ENCODE results near the gene PDE4B.

PDE4B gene

DNA sequence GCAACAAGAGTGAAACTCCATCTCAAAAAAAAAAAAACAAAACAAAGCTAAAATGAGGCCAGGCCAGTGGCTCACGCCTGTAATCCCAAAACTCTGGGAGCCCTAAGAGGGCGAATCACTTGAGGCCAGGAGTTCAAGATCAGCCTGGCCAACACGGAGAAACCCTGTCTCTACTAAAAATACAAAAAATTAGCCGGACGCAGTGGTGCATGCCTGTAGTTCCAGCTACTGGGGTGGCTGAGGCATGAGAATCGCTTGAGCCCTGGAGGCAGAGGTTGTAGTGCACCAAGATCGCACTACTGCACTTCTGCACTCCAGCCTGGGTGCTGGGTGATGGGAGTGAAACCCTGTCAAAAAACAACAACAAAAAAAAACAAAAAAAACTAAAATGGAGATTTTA lies 550.0 kb downstream of the PDE4B start:
- no peaks in the 10 kb centered on the region for H3K27me3 ChIP-seq (ENCODE audit: control insufficient read depth, insufficient read depth, low read length)
- H3K4me3 ChIP-seq (ENCODE audit: low read depth, low read length), result no peak overlapping the region
- H3K4me2 ChIP-seq (ENCODE audit: low read length), result no peak overlapping the region
- H3K4me1 ChIP-seq, result no peaks in the 10 kb centered on the region
- no peak overlapping the region for H3K27ac ChIP-seq
- H3K9me3 ChIP-seq (ENCODE audit: control insufficient read depth, low read length), result no peaks in the 10 kb centered on the region
- no peak overlapping the region for H2AFZ ChIP-seq
- no peaks in the 10 kb centered on the region for H3K36me3 ChIP-seq (ENCODE audit: control insufficient read depth, insufficient read depth, low read length)
- H3K79me2 ChIP-seq, result no peaks in the 10 kb centered on the region
- TF ChIP-seq, protein P1, sequence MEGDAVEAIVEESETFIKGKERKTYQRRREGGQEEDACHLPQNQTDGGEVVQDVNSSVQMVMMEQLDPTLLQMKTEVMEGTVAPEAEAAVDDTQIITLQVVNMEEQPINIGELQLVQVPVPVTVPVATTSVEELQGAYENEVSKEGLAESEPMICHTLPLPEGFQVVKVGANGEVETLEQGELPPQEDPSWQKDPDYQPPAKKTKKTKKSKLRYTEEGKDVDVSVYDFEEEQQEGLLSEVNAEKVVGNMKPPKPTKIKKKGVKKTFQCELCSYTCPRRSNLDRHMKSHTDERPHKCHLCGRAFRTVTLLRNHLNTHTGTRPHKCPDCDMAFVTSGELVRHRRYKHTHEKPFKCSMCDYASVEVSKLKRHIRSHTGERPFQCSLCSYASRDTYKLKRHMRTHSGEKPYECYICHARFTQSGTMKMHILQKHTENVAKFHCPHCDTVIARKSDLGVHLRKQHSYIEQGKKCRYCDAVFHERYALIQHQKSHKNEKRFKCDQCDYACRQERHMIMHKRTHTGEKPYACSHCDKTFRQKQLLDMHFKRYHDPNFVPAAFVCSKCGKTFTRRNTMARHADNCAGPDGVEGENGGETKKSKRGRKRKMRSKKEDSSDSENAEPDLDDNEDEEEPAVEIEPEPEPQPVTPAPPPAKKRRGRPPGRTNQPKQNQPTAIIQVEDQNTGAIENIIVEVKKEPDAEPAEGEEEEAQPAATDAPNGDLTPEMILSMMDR (IDR thresholded peaks at IDR 0.05), result no peak
- no peak overlapping the region for H3K9ac ChIP-seq

DNA sequence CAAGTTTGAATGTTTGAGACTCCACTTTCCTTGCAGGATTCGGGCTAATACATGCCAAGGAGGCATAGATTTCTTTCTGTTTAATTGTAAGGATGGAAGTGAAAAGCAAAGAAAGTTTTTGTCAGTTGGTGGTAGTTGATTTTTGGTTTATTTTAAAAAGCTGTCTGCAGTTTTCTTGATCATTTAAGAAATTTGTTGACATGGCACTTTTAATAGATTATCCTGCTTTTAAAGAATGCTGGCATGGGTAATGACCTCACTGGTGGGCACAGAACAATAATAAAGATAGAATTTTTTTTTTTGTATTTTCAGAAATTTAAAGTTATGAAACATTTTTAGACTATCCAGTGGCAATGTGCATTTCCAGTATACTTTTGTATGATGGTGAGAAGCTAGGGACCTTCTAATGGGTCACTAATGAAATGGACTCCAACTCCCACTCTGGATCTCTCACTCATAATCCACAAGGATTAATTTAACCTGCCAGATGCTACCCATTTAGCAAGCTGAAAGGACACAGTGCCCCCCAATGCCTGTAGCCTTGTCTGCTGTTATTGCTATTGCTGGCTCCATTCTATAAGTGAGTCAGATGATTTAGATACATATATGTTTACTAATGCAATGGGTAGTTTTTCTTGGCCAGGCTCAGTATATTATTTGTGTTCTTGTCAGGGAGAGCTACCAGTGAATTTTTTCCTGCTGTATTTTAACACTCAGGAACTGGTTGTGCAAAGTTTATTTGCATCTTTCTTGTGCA lies 551.1 kb downstream of the PDE4B start:
- Histone ChIP-seq H3K9me3 (ENCODE audit: control insufficient read depth, low read length) (no peaks in the 10 kb centered on the region), H3K36me3 (ENCODE audit: control insufficient read depth, insufficient read depth, low read length) (no peaks in the 10 kb centered on the region), H3K4me1 (no peaks in the 10 kb centered on the region), H3K4me2 (ENCODE audit: low read length) (no peak overlapping the region), H3K79me2 (no peaks in the 10 kb centered on the region), H3K27me3 (ENCODE audit: control insufficient read depth, insufficient read depth, low read length) (no peaks in the 10 kb centered on the region), H3K9ac (no peak overlapping the region), H3K27ac (no peak overlapping the region), H3K4me3 (ENCODE audit: low read depth, low read length) (no peak overlapping the region), H2AFZ (no peak overlapping the region)
- TF ChIP-seq, protein P1 (IDR thresholded peaks at IDR 0.05), result no peak

DNA sequence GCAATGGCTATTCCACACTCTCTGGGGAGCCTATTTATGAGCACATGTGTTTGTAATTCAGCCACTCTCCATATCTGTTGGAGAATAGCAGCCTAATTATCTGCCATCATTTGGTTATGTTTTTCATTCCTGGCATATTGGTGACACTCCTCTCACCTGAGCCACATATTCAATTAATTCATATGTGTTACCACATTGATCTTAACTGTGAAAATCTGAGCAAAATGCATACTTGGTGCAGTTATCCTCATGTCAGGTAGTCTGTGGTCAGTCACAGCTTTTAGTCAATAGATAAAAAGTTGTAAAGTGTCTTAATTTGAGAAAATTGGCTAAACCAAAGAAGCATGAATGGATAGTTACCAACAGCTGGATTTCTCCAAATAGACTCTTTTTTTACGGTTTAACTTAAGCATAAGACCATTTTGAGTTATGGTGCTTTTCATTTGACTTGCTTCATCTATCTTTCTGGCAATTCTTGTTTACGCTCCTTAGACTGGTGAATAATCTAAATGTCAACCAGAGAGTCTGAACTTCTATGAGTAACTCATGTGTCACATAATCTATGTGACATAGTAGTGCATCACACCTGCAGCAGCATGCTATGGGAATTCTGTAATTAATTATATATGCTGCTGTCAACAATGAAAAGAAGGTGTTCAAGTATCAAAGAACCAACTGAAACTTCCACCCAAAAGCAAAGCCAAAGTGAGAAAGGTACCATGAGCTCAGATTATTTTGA lies 553.5 kb downstream of the PDE4B start:
- no peaks in the 10 kb centered on the region for H3K36me3 ChIP-seq (ENCODE audit: control insufficient read depth, insufficient read depth, low read length)
- TF ChIP-seq, protein P1 (IDR thresholded peaks at IDR 0.05), result no peak

DNA sequence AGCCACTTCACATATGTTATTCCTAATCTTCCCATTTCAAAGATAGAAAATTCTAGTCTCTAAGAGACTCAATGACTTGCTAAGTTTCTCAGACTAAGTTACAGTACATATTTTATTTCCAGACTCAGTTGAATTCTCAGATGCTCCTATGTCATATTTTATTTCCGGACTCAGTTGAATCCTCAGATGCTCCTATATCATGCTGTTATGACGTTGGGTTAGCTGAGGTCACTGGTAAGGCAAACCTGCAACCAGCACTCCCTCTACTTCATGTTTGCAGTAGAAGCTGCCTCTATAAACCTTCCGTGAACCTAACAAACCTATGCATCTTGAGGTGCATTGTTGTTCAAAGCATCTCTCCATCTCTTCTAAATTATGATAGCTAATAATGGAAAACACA lies 554.2 kb downstream of the PDE4B start:
- no peaks in the 10 kb centered on the region for H3K4me1 ChIP-seq
- no peaks in the 10 kb centered on the region for H3K27me3 ChIP-seq (ENCODE audit: control insufficient read depth, insufficient read depth, low read length)
- H3K4me3 ChIP-seq (ENCODE audit: low read depth, low read length), result no peak overlapping the region
- no peaks in the 10 kb centered on the region for H3K36me3 ChIP-seq (ENCODE audit: control insufficient read depth, insufficient read depth, low read length)
- no peak overlapping the region for H3K27ac ChIP-seq
- H3K9ac ChIP-seq, result no peak overlapping the region
- H2AFZ ChIP-seq, result no peak overlapping the region
- TF ChIP-seq, protein P1 (IDR thresholded peaks at IDR 0.05), result no peak
- no peaks in the 10 kb centered on the region for H3K9me3 ChIP-seq (ENCODE audit: control insufficient read depth, low read length)
- H3K79me2 ChIP-seq, result no peaks in the 10 kb centered on the region
- H3K4me2 ChIP-seq (ENCODE audit: low read length), result no peak overlapping the region

More for the DNA sequence above, 553.5 kb downstream of the PDE4B start:
- H3K4me2 ChIP-seq (ENCODE audit: low read length), result no peak overlapping the region
- no peak overlapping the region for H2AFZ ChIP-seq
- no peak overlapping the region for H3K9ac ChIP-seq
- no peak overlapping the region for H3K4me3 ChIP-seq (ENCODE audit: low read depth, low read length)
- no peak overlapping the region for H3K27ac ChIP-seq
- no peaks in the 10 kb centered on the region for H3K4me1 ChIP-seq
- no peaks in the 10 kb centered on the region for H3K27me3 ChIP-seq (ENCODE audit: control insufficient read depth, insufficient read depth, low read length)
- H3K79me2 ChIP-seq, result no peaks in the 10 kb centered on the region
- H3K9me3 ChIP-seq (ENCODE audit: control insufficient read depth, low read length), result no peaks in the 10 kb centered on the region

Data from parathyroid adenoma (tissue), 2 donors.